Urinary bladder (tissue), 4 donors: ENCODE measurements around the gene CADM2. TPM values are rescaled to one million over a fixed set of nuclear protein-coding genes. Genes with fewer than 3 reads are reported as not detected.

ENCODE experiments used
- DNase-seq: peaks from one replicate; pipeline ENCODE4 v3.0.0-alpha.2; 2015; ENCODE audit errors: extremely low spot score
- H3K27ac ChIP-seq: one replicate; pipeline ENCODE4 v1.5.1; 2013; ENCODE audit warnings: low read depth, mild to moderate bottlenecking, moderate library complexity
- H3K36me3 ChIP-seq: one replicate; pipeline ENCODE4 v1.6.1; 2013; ENCODE audit warnings: mild to moderate bottlenecking, moderate library complexity; ENCODE audit not compliant: insufficient read depth
- H3K4me1 ChIP-seq: one replicate; pipeline ENCODE4 v1.6.1; 2013; ENCODE audit warnings: mild to moderate bottlenecking, moderate library complexity; ENCODE audit not compliant: insufficient read depth
- H3K4me3 ChIP-seq: one replicate; pipeline ENCODE4 v1.5.1; 2013; ENCODE audit warnings: low read depth, low read length
- WGBS: extraction: QIAGEN DNeasy Blood & Tissue Kit; methylation state at CpG from one replicate; pipeline ENCODE4 v1.1.7; 2013; 5-methylcytosine and 5-hydroxymethylcytosine counted together
- polyA plus RNA-seq: library from polyadenylated mRNA; stranded (reverse); fragments of 200-250 nt; gene quantifications from one replicate; pipeline ENCODE4 v1.2.3, GENCODE V29; 2013
- total RNA-seq: library from RNA; depleted of rRNA; stranded (reverse); fragments of >200 nt; gene quantifications from one replicate; pipeline ENCODE4 v1.2.3, GENCODE V29; 2014
- donor health status: healthy with polysubstance abuse.
- donor health status: healthy.

CADM2 gene
- total and polyA plus RNA-seq, 2 donors = 2.7 to 4.6 TPM

DNA sequence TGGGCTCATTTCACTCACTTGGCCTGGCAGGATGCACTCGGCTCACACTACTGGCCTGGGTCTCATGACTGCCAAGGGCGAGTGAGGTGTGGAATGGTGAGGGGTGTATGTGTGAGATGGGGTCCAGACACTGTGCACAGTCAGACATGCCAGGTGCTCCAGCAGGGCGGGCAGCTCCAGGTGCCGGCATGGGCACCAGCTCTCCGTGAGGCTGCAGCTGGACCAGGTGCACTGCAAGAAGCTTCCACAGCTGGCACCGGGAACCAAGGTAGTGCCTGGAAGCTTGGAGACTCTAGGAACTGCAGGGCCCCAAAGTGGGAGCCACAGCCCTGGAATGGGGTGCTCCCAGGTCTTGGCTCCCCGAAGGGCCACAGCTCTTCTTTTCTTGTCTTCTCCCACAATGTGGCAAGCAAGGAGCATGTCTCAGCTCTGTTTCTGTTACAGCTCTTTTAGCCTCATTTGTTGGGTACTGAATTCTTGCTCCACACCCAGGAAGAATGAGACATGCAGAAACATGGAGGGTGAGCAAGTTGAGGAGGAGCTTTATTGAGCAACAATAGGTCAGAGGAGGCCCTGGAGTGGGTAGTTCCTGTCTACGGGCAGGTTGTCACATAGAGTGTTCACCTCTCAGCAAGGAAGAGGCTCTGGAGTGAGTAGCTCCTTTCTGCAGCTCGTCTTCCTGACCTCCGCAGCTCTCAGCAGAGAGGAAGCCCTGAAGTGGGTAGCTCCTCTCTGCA lies 762.8 kb downstream of the CADM2 start:
- no peak overlapping the region for H3K27ac ChIP-seq
- H3K4me1 ChIP-seq = no peaks in the 10 kb centered on the region
- no peaks in the 10 kb centered on the region for H3K36me3 ChIP-seq
- 86% methylated on average over 10 of the region's 10 CpGs for WGBS
- no peak overlapping the region for H3K4me3 ChIP-seq
- DNase-seq = no peak

DNA sequence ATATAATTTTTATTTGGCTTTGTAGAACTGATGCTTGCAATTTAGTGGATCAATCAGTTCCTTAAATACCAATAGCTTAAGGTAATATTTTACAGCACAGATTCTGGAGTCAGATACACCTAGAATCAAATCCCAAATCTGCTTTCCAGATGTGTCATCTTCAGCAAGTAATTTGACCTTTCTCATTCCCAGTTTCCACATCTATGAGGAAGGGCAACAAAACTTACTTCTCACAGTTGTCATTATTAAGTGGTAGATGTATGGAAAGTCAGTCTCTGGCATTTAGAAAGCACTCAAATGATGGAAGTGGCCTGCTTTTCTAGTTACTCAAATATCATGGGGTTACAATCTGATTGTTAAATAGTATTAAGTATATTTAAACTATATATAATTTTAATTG lies 767.0 kb downstream of the CADM2 start:
- Histone ChIP-seq H3K36me3 (no peaks in the 10 kb centered on the region), H3K27ac (no peak overlapping the region), H3K4me1 (no peaks in the 10 kb centered on the region), H3K4me3 (no peak overlapping the region)
- DNase-seq = no peak

DNA sequence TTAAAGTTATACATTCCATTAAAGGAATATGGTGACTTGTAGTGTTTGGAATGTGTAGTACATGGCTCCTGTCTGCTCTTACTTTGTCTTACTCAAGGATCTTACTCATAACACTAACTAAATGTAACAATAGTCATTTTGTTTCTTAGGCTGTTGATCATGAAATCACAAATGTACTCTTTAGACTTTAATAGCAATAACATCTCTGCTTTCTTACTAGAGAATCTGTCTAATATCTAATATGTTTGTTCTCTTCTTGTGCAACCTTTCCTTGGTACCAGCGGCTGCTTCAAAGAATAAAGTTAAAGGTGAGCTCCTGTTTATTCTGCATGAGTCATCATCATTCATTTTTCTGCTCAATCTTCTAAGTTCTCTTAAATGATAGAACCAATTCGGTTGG lies 767.5 kb downstream of the CADM2 start:
- no peak for DNase-seq
- H3K36me3 ChIP-seq = no peaks in the 10 kb centered on the region
- 81% methylated on average over 2 of the region's 2 CpGs for WGBS

DNA sequence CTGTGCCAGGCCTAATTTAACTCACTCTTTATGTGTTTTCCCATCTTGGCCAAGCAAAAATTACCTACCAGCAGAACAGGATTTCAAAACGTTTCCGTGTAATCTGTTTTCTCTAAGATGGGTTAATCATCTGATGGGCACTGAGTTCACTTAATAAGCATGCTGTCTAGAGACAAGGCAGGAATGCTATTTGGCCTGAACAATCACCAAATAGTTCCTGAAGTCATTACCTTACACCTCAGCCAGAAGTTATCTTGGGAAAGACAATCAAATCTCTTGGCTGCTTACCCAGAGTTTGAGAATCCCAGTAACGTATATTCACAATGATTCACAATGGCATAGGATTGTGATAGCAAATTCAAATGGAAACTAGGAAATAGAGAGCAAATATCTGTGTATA lies 779.1 kb downstream of the CADM2 start:
- no peaks in the 10 kb centered on the region for H3K36me3 ChIP-seq
- no peak overlapping the region for H3K27ac ChIP-seq
- whole genome bisulfite sequencing = 41% methylated on average over 3 of the region's 3 CpGs
- no peaks in the 10 kb centered on the region for H3K4me1 ChIP-seq
- no peak overlapping the region for H3K4me3 ChIP-seq
- DNase-seq = no peak

More for the DNA sequence above, 767.5 kb downstream of the CADM2 start:
- Histone ChIP-seq H3K4me3 (no peak overlapping the region), H3K4me1 (no peaks in the 10 kb centered on the region), H3K27ac (no peak overlapping the region)

DNA sequence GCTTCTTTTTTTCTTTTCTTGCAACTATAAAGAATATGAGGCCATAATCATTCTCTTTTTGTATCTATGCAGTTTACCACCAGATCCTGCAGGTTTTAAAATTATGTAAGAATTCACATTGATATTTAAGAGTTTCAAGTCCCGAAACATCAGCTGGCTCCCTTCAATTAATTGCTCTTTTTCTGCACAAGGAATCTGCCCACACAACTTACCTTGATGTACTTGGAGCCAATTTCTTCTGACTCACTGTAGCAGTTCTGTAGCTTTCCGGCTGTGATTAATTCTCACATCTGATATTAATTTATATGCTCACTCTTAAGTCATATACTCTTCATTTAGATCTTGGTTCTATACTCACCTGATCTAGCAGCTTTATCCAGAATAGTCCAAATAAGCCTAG lies 781.8 kb downstream of the CADM2 start:
- WGBS = 59% methylated on average over 2 of the region's 2 CpGs
- H3K27ac ChIP-seq = no peak overlapping the region
- H3K4me3 ChIP-seq = no peak overlapping the region
- H3K36me3 ChIP-seq = no peaks in the 10 kb centered on the region
- H3K4me1 ChIP-seq = no peaks in the 10 kb centered on the region
- no peak for DNase-seq

DNA sequence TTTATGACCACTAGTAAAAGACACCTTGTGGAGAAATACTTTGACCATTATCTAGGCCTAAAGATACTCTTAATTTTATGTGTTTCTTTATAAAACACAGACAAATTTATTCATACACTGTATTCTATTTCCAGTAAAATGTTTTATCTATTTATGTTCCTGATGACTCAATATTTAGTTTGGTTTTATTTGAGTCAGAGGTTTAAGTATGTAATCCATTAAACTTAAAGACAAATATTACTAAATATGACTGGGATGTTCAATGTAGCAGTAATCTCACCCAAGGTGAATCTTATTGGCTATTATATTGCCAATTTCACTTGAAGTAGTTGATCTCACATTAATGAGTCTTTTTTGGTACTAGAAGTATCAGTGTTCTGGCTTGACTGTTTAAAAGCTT lies 799.7 kb downstream of the CADM2 start:
- no peak for DNase-seq
- no peak overlapping the region for H3K27ac ChIP-seq
- H3K4me3 ChIP-seq = no peak overlapping the region
- no peaks in the 10 kb centered on the region for H3K4me1 ChIP-seq
- H3K36me3 ChIP-seq = no peaks in the 10 kb centered on the region

DNA sequence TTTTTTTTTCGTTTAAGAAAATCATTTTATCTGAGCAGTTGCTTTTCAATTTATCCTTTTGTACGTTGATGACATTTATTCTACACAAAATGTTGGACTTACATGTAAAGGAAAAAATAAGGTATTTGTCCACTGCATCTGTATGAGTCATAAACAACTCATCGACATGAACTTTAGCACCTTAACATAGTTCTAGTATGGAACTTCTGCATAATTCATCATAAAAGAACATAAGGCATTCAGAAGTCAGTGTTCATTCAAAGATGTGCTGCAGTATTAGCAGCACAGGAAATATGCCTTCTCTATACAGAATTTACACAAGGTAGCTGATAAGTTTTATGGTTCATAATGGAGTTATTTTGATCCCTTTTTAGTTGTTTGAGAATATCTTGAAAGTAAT lies 801.6 kb downstream of the CADM2 start:
- 83% methylated on average over 3 of the region's 3 CpGs for WGBS
- H3K36me3 ChIP-seq = no peaks in the 10 kb centered on the region
- H3K4me1 ChIP-seq = no peaks in the 10 kb centered on the region
- no peak for DNase-seq
- no peak overlapping the region for H3K27ac ChIP-seq
- no peak overlapping the region for H3K4me3 ChIP-seq

DNA sequence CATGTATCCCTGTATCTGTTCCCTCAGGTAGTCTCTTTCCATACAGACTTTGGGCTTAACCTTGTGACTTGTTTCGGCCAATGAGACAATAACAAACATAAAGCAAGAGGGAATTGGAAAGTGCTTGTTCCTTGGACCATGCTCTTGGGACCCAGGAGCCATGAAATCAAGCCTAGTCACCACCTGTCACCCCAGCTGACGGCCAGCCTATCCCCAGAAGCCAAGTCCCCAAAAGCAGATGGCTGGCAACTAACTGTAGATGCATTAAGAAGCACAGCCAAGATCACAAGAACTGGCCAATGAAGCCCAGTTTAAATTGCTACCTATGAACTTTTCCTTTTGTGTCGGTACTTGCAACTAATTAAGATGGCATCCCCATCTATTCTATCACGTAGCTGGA lies 822.0 kb downstream of the CADM2 start:
- Histone ChIP-seq H3K27ac (no peak overlapping the region), H3K36me3 (no peaks in the 10 kb centered on the region), H3K4me1 (no peaks in the 10 kb centered on the region), H3K4me3 (no peak overlapping the region)
- 91% methylated on average over 4 of the region's 4 CpGs for WGBS
- no peak for DNase-seq

DNA sequence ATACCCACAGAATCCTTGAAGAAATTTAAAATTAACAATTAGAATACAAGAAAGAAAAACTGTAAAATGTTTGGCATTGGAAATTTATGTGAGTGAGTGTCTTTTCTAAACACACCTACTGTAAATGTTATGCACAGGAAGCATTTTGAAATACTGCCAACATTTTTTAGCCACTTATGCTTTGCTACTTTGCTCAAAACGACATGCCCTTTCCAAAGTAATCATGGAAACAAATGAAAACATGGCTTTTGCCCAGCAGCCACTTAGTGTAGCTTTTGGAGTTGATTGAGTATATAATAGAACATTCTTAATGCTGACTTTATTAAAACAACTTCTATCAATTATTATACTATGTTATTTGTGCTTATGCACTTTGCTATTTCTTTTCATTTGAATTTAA lies 823.0 kb downstream of the CADM2 start:
- DNase-seq = no peak
- Histone ChIP-seq H3K27ac (no peak overlapping the region), H3K4me1 (no peaks in the 10 kb centered on the region), H3K4me3 (no peak overlapping the region), H3K36me3 (no peaks in the 10 kb centered on the region)
- WGBS = 8% methylated on average over 1 of the region's 1 CpG

DNA sequence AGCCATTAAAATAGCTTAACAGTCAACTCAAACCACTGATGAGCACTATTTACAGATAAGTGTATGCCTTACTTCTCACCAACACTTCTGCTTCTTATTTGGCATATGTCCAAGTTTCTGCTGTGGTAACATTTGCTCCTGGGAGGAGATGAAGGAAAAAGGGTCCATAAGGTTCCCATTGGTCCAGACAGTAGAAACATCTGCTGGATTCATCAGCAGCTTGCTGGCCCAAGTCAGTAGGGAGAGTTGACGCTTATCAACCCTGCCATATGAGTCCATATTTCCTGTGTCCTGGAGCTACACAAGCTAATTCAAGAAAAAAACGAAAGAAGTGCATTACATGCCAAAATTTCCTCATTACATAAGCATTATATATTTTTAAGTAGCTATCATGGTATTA lies 824.5 kb downstream of the CADM2 start:
- no peak overlapping the region for H3K27ac ChIP-seq
- 62% methylated on average over 2 of the region's 2 CpGs for WGBS
- no peaks in the 10 kb centered on the region for H3K36me3 ChIP-seq
- no peak for DNase-seq
- no peaks in the 10 kb centered on the region for H3K4me1 ChIP-seq
- H3K4me3 ChIP-seq = no peak overlapping the region

DNA sequence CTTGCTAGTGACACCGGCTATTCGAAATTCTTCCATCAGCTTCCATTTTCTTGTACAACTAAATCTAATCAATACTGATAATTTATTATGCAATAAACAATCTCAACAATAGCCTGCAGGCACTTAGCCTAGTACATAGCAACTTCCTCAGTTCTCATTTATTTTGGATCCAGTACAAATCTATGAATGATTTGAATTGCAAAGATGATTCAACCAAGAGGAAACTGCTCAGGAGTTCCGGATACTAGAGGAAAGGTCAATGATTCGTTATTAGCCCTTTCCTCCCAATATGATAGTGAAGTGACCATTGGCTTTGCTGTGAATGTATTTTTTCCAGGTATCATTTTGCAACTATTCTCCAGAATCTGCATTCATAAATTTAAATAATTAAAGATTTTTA lies 827.0 kb downstream of the CADM2 start:
- no peaks in the 10 kb centered on the region for H3K4me1 ChIP-seq
- 82% methylated on average over 4 of the region's 4 CpGs for WGBS
- no peak for DNase-seq
- no peak overlapping the region for H3K4me3 ChIP-seq
- H3K36me3 ChIP-seq = no peaks in the 10 kb centered on the region
- H3K27ac ChIP-seq = no peak overlapping the region

DNA sequence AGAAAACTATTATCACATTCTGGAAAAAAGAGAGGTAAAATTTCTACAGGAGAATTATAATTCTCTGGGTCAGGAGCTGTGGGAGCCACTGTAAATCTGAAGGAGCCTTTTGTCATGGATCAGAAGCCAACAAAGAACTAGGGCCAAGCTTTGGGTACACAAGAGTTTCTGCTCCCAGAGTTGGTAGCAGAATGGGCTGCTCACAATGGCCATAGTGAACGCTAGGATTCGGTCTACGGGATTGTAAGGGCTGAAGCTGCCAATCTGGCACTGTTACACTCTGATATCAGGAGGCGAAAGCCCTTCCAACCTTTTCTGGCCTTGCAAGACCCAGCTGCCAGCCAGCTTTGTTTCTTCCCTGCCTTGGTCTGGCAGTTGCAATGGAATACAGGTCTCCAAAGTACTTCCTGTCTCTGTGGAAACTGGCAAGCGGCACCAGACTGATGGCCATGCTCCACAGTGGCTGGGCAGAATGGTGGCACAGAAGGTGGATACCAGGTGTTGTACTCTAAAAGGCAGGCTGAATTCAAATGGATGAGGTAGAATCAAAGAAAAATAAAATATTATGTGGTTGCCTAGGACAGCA lies 831.7 kb downstream of the CADM2 start:
- Histone ChIP-seq H3K27ac (no peak overlapping the region), H3K4me3 (no peak overlapping the region), H3K4me1 (no peaks in the 10 kb centered on the region), H3K36me3 (no peaks in the 10 kb centered on the region)
- DNase-seq = no peak
- WGBS = 88% methylated on average over 5 of the region's 5 CpGs

DNA sequence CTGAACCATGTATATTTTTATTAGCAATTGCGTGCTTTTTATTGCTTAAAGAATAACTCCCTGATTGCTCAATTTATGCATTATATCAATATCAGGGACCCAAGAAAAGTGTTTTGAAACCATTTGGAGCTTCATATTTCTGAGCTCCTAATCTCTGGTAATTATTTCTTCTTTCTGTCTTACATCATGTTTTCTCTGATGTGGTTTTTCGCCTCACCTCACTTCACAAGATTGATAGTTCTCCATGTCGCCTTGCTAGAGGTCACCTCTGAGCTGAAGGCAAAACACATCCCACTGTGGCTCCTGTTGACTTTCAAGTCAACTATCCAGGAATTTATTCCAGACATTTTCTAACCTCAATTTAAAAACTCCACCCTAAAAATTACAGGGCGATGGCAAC lies 837.4 kb downstream of the CADM2 start:
- H3K27ac ChIP-seq = no peak overlapping the region
- DNase-seq = no peak
- WGBS = 70% methylated on average over 4 of the region's 4 CpGs
- H3K4me1 ChIP-seq = no peaks in the 10 kb centered on the region
- no peaks in the 10 kb centered on the region for H3K36me3 ChIP-seq
- H3K4me3 ChIP-seq = no peak overlapping the region

DNA sequence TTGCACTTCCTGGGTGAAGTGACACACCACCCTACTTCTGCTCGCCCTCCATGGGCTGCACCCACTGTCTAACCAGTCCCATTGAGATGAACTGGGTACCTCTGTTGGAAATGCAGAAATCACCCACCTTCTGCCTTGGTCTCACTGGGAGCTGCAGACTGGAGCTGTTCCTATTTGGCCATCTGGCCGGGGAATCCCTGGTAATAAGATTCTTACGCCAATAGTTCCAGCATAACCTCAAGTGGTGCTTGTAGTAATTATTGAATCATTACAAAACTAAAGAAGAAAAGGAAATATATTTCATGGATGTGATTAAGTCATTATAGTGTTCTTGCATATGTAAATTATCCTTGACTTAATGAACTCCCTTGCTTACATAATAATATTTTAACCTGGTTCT lies 841.9 kb downstream of the CADM2 start:
- Histone ChIP-seq H3K27ac (no peak overlapping the region), H3K4me3 (no peak overlapping the region), H3K36me3 (no peaks in the 10 kb centered on the region), H3K4me1 (no peaks in the 10 kb centered on the region)
- DNase-seq = no peak
- WGBS = 80% methylated on average over 3 of the region's 3 CpGs

DNA sequence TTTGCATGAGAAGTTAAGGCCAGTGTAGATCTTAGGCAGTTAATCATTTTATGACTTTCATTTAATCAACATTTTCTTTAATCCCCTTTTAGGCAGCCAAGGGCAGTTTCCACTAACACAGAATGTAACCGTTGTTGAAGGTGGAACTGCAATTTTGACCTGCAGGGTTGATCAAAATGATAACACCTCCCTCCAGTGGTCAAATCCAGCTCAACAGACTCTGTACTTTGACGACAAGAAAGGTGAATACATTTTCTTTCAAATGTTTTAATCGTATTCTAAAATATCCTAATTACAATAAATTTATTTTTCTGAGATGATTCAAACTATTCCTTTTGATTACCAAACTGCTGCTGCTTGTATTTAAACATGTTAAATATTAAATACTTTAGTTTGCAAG lies 843.2 kb downstream of the CADM2 start:
- H3K27ac ChIP-seq = no peak overlapping the region
- DNase-seq = no peak
- no peak overlapping the region for H3K4me3 ChIP-seq
- no peaks in the 10 kb centered on the region for H3K36me3 ChIP-seq
- no peaks in the 10 kb centered on the region for H3K4me1 ChIP-seq
- WGBS = 25% methylated on average over 3 of the region's 3 CpGs
